HG02588 (cell line): Measurements from ENCODE around the gene PARK7.
A peak's percentile ranks its signal among the peaks of the same experiment; 100 is the strongest.

Experiments
- ATAC-seq: cut with Tn5 transposase; IDR thresholded peaks from one replicate; pipeline ENCODE4 v1.9.1; 2021; ENCODE audit warnings: mild to moderate bottlenecking, moderate library complexity; ENCODE audit not compliant: unreplicated experiment

Gene PARK7

DNA sequence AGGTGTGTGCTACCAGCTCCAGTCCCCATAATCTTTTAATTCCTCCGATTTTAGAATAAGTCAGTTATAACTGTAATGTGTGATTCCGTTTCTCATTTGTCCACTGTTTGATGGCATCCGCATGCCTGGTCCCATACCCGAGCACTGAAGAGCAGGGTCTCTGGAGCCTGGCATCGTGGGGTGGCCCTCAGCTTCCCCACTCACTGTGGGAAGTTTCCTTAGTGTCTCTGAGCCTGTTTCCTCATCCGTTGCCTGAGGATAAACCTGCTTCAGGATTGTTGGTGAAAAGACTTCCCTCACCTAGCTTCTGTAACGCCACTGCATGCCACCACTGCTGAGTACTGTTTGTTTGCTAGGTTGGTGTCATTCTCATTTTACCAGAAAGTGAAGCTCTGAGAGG lies 19.5 kb downstream of the PARK7 start:
- no peak for ATAC-seq

DNA sequence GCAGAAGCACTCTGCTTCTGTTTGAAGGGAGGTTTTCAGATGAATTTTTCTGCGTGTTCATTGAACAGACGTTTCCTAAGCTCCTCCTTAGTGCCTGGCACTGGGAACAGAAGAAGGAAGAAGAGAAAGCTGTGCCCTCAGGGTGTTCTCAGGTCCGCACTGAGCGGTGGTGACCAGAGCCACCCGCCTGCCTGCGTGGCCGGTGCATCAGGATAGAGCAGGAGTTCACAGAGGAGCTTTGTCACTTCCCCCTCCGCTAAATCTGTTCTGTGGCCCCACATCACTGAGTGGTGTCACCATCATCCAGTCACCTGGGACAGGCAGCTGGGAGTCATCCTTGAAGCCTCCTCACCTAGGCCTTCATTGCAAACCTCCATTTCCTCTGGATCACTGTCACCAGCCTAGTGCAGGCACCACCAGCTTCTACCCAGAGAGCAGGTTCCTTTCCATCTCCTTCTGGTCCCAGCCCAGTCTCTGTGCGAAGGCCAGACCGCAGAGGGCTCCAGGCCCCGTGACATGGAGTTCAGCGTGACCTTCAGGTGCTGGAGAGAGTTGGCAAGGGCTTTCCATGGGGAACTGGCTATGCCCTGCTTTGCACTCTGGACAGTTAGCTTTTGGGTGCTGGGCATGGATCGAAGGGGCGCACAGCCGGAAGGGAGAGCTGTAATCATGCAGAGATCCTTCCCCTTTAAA lies 21.7 kb downstream of the PARK7 start:
- no peak for ATAC-seq

DNA sequence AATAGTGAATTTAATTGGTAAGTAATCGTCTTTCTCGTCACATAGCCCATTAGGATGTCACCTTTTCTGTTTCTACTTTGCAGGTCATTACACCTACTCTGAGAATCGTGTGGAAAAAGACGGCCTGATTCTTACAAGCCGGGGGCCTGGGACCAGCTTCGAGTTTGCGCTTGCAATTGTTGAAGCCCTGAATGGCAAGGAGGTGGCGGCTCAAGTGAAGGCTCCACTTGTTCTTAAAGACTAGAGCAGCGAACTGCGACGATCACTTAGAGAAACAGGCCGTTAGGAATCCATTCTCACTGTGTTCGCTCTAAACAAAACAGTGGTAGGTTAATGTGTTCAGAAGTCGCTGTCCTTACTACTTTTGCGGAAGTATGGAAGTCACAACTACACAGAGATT lies 23.3 kb downstream of the PARK7 start:
- ATAC-seq: no peak

DNA sequence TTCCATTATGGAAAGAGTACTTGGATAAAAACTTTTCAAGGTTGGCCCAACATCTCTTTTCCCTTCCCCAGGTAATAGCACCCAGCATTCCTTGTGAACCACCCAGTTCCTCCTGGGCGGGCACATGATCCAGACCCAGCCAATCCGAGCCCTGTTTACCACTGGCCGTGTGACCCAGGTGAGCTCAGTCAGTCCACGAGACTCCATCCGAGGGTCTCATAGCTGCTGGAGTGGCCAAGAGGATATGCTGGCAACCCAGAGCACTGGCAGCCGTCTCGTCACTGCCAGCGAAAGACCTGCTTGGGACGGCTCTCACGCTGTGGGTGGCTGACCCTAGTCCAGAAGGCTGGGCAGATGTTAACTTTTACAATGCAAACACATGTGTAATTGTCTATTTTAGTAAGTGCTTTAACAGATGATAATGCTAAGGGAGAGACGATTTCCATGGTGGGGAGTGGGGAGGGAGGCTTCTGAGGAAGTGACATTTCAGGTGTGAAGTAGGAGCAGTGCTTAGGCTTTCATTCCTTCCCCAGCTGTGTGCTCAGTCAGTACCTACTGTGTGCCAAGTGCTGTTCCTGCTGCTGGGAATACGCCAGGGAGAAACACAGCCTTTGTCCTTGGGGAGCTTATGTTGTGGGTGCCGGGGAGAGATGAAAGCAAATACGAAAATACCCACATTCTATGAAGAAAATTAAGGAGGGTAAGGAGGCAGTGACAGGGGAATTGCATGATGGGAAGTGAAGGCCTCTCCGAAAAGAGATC lies 24.5 kb downstream of the PARK7 start:
- no peak for ATAC-seq

DNA sequence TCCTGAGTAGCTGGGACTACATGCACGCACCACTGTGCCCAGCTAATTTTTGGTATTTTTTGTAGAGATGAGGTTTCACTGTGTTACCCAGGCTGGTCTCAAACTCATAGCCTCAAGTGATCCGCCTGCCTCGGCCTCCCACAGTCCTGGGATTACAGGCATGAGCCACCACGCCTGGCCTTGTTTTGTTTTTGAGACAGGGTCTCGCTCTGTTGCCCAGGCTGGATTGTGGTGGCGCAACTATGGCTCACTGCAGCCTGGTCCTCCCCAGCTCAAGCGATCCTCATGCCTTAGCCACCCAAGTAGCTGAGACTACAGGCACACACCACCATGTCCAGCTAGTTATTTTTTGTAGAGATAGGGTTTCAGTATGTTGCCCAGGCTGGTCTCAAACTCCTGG lies 26.0 kb downstream of the PARK7 start:
- ATAC-seq: no peak

DNA sequence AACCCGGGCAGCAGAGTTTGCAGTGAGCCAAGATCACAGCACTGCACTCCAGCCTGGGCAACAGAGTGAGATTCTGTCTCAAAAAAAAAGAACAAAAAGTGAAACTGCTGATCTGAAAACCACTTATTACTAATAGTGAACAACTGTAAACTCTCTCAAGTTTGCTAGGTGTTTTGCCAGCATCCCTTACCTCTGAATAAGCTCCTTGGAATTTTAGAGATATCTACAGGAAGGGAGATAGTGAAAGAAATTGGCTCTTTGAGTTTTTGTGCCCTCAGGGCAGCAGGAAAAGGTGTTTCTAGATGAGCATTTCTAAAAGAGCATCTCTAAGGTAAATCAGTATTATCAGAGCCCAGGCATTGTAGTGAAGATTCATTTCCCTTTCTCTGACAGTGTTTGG lies 27.1 kb downstream of the PARK7 start:
- ATAC-seq: no peak

DNA sequence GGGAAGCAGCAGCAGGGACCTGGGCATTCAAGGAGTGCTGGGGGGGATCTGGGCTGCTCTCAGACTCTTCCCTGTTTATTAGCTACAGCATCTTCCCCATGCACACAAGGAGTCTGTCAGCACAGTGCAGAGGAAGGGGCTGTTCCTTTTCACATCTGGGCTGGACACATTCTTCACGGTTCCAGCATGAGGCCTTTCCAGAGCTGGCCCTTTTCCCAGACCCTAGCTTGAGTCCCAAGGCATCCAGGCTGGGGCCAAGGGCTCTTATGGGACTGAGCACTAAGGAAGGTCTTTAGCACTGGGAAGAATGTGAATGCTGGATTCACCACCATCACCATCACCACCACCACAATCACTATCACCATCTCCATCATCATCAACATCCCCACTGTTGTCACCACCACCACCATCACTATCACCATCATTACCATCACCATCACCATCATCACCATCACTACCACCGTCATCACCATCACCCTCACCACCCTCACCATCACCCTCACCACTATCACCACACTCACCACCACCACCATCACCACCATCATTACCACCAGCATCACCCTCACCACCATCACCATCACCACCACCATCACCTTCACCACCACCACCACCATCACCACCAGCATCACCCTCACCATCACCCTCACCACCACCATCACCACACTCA lies 28.4 kb downstream of the PARK7 start:
- ATAC-seq: no peak

DNA sequence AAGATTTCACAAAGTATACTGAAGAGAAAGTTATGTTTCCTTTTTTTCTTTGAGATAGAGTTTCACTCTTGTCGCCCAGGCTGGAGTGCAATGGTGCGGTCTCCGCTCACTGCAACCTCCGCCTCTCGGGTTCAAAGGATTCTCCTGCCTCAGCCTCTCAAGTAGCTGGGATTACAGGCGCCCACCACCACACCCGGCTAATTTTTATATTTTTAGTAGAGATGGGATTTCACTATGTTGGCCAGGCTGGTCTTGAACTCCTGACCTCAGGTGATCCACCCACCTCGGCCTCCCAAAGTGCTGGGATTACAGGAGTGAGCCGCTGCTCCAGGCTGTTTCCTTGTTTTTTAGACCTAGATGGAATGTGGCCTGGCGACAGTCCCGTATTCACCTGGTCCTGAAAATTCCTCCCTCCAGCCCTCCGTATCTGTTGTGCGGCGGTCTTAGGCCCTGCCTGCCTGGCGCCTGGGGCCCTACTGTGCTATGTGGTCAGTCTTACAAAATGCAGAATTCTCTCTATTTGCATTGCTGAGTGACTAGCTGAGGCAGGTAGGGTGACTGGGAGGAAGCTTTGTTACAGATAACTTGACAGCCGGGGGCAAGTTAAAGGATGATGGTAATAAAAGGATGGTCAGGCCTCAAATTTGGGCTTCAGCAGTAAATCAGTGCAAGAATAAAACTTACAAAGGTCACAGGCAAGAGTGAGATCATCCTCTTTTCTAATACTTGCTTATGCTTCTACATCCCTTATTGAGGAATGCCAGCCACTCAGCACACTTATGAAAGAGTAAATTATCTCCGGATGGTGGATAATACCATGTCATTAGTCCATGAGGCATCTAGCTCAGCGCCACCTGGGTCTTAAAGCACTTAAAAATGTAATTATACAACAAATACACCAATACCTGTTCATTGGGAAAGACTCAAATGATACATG lies 30.3 kb downstream of the PARK7 start:
- ATAC-seq: no peak

DNA sequence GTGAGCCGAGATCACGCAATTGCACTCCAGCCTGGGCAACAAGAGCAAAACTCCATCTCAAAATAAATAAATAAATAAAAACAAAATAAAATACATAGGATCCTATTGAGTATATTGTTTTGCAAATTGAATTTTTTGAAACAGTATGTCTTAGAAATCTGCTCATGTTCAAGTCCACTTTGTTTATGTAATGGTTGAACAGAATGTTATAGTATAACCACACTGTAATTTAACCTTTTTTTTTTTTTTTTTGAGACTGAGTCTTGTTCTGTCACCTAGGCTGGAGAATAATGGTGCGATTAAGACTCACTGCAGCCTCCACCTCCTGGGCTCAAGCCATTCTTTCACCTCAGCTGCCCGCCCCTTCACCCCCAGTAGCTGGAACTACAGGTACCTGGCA lies 31.4 kb downstream of the PARK7 start:
- no peak for ATAC-seq

DNA sequence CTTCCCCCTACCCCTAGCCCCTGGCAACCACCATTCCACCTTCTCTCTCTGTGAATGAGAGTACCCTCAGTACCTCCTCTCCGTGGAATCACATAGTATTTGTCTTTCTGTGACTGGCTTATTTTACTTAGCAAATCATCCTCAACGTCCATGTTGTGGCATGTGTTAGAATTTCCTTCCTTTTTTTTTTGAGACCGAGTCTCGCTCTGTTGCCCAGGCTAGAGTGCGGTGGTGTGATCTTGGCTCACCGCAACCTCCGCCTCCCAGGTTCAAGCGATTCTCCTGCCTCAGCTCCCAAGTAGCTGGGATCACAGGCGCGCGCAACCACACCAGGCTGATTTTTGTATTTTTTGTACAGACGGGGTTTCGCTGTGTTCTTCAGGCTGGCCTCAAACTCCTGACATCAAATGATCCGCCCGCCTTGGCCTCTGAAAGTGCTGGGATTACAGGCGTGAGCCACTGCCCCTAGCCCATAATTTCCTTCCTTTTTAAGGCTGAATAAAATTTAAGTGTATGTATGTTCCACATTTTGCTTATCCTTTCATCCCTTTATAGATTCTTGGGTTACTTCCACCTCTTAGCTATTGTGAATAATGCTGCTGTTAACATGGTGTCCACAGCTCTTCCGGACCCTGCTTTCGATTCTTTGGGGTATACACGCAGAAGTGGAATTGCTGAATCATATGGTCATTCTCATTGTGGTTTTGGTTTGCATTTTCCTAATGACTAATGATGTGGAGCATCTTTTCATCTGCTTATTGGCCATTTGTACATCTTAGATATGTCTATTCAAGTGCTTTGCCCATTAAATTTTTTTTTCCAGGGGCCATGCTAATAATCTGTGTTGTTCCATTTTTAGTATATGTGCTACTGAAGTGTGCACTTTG lies 32.3 kb downstream of the PARK7 start:
- ATAC-seq: peak; percentile 67

DNA sequence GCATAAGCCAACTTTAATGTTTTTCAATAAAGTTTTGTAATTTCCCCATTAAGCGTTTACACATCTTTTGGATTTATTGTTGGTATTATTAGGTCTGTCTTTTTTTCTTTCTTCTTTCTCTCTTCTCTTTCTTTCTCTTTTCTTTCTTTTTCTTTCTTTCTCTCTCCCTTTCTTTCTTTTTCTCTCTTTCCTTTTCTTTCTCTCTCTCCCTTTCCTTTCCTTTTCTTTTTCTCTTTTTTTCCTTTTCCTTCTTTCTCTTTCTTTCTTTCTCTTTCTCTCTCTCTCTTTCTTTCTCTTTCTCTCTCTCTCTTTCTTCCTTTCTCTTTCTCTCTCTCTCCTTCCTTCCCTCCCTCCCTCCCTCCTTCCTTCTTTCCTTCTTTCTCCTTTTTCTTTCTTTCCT lies 33.3 kb downstream of the PARK7 start:
- no peak for ATAC-seq

DNA sequence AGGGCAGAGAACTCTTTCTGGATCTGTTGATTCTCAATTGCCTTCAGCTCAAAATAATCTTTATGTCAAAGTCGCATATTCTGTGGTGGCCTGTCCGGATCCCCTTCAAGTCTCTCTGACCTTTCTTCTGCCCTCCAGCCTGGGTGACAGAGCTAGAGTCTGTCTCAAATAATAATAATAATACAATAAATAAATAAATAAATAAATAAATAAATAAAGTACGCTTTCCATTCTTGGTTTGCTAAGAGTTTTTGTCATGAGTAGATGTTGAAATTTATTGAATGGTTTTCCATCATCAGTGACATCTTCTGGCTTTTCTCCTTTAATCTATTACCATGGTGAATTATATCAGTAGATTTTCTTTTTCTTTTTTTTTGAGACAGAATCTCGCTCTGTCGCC lies 33.9 kb downstream of the PARK7 start:
- ATAC-seq: no peak

DNA sequence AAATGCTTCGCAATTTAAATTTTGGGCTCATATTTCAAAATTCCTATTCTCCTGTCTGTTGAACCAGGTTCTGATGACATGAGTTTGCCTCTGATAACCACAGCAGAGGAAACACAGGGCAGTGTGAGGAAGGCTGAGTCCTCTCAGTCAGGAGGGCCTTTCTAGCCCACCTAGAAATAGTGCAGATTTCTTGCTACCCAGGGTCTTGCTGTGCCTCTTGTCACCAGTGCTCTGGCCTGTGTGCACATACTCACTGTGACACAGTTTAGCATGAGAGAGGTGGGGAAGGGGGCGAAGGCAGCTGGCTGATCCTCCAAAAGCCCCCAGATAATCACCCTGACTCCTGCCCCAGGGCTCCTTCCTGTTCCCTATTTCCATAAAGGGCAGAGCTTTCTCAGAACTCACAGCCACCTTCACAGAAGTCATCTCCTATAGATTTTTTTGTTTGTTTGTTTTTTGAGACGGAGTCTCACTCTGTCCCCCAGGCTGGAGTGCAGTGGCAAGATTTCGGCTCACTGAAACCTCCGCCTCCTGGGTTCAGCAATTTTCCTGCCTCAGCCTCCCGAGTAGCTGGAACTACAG lies 40.9 kb downstream of the PARK7 start:
- ATAC-seq: no peak

DNA sequence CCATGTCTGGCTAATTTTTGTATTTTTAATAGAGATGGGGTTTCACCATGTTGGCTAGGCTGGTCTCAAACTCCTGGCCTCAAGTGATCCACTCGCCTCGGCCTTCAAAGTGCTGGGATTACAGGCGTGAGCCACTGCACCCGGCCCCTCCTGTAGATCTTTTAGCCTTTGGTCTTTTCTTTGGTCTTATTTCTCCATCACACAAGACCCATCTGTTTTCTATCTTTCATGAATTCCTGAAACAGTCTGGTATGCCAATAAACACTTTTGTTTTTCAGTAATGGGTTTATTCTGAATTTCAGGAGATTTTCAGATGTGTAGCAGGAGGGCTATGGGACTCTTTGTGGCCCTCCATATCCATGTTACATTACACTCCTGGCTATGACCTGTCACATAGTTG lies 41.4 kb downstream of the PARK7 start:
- ATAC-seq: no peak

DNA sequence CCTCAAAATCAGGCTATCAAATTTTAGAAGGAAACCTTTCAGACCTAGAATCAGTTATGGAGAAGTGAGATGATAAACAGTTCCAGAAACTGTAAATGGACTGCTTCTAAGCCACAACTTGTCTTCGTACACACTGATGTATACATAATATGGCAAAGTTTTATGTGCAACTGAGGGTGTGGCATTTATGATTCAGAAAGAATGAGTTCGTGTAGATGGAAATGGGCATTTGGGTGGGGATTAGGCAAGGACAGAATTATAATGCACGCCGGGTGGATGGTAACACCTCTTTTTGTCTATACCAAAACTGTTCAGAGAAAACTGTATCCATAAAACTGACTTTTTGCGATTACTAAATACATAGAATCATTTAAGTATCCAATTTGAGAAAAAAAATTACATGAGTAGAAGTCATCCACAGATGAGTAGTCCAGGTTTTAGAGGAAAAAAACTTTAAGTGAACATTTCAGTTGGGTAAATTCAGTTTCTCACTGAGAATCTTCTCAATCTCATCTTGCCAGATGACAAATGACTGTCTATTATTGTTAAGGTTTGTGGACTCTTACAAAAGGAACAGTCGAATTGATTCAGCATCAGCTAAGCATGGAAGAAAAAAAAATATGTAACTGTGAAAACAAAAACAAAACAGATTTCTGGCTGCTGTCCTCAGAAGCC lies 42.1 kb downstream of the PARK7 start:
- no peak for ATAC-seq

DNA sequence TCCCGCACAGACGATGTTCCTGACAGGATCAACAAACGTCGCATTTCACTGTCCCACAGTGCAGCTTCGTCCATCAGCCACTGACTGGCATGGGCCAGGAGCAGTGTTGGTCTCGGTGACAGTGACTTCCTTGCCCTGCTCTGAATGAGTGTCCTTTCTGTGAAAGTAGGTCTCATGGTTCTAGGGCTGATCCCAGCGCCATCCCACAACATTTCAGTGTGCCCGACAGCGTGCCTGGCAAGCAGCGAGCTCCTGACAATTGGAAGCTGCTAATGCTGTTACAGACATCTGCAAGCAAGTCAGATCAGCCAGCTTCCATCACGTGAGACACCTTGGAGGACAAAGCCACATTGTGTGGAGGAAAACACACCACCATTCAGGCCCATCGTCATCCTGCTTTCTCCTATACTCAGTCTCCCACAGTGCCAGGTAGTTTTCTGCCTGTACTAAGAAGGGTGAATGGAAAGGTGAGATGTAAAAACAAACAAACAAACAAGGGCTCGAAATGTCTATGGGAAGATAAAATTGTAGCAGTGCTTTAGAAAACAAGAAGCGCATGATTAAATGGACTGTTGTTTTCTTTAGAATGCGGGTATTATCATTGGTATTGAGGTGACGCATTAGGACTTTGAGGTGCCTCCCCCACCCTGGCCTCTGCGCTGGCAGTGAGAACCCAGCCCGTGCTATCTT lies 42.7 kb downstream of the PARK7 start:
- ATAC-seq: no peak

DNA sequence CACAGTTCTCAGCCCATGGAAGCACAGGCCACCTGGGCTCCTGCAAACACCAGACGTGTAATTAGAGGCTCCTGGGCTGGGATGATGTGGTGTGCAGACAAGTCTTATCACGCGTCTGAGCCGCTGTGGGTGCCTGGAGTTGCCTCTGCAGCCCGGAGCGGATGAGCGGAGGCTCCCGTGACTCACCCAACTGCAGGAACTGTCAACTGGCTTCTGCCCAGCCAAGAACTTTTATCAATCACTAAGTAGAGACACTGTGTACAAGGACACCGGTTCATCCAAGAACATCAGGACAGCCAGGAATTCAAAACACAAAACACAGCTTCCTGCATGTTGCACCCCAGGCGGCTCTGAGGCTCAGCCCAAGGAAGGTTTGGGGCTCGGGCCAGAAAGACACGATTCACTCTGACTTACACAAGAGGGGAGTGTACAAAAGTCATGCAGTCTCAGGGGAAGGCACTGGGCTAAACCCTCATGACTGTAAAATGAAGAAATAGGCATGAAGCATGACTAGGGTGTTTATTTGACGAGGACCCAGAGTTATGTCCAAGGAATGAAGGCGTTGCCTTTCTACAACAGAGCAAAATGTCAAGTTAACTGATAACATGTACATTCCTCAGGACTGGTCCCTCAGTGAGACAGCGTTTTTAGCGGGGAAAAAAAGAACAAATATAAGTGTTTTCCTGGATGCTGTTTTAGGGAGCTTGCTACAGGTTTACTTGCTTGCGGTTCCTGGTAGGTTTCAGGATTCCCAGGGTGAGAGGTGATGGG lies 43.5 kb downstream of the PARK7 start:
- no peak for ATAC-seq
